ENCODE results near the gene ATP8B1.
A peak's percentile ranks its signal among the peaks of the same experiment; 100 is the strongest.
"Not testable (repeated sequence)": the region's sequence is repeated elsewhere in the genome, so short reads cannot be mapped to it uniquely, and the experiment has no call there.

The ATP8B1 gene

DNA sequence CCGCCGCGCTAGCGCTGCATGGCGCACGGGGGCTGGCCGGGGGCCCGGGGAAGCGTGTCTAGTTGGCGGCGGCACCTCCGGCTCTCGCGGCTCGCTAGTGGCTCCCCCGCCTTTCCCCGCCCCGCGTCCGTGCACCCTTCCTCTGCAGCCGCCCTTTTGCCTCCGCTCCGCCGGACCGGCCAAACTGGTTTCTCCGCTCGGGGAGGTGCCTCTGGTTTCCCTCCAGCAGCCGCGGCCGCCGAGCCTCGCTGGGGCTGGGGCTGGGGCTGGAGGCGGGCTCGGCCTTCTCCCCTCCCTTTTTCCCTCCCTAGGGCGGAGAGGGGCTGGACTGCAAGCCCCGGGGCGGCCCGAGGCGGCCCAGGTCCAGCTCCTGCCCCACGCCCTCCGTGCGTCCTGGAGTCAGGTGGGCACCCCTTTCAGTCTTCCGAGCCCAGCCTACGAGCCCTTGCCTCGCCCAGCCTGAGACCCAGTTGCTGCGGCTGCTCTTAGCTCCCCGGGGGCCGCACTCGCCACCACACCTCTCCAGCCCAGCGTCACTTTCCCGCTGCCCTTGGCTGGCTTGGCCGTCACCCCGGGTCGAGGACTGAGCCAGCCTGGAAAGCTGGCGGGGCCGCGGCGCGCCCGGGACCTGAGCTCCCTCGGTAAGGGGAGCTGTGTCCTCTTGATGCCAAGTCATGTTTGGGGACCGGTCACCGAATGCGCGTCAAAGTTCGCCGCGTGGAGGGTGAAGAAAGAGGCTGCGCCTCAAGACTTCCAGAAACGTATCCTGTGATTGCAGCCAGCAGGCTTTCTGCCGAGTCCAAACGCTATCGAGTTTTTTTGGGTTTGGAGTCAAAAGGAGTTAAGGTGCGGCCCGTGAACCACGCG is at the start of gene ATP8B1:
ATP8B1 (minus strand) TSS at position 213 of the 867 bp plus-strand sequence. CDS start 71,508 bp downstream, outside the sequence.
- peak; percentile 69 for DNase-seq

DNA sequence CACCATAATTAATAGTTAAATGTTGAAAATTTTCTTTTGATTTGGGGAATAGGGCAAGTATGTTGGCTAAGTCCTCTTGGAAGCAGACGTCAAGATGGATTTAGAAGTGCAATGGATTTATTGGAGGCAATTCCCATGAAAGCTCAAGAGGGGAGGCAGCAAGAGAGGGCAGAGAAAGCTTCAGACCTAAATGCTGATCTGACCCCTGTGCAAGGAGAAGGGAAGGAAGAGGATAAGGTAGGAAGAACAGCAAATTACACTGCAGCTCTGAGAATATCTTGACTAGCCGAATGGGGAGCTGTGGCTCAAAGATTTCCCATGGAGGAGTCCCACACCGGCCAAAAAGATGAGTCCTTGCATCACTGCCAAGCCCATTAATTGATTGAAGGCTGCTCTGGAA is 46.9 kb upstream of the ATP8B1 start:
- DNase-seq, result no peak

DNA sequence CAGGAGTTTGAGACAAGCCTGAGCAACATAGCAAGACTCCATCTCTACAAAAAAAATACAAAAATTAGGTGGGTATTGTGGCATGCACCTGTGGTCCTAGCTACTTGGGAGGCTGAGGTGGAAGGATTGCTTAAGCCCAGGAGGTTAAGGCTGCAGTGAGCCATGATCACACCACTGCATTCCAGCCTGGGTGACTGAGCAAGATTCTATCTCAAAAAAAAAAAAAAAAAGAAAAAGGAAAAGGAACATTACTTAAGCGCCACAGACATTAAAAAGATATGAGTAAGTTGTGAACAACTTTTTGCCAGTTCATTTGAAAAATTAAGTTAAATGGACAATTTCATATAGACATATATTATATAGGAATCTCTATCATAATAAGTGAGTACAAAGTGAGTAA is 45.3 kb upstream of the ATP8B1 start:
- not testable (repeated sequence) for DNase-seq

DNA sequence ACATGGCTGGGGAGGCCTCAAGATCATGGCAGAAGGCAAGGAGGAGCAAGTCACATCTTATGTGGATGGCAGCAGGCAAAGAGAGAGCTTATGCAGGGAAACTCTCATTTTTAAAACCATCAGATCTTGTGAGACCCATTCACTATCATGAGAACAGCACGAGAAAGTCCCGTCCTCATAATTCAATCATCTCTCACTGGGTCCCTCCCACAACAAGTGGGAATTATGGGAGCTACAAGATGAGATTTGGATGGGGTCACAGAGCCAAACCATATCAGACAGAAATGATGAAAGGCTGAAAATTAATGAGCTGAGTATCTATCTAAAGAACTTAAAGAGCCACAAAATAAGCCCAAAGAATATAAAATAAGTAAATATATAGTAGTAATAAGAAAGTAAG is 44.3 kb upstream of the ATP8B1 start:
- DNase-seq, result not testable (repeated sequence)

DNA sequence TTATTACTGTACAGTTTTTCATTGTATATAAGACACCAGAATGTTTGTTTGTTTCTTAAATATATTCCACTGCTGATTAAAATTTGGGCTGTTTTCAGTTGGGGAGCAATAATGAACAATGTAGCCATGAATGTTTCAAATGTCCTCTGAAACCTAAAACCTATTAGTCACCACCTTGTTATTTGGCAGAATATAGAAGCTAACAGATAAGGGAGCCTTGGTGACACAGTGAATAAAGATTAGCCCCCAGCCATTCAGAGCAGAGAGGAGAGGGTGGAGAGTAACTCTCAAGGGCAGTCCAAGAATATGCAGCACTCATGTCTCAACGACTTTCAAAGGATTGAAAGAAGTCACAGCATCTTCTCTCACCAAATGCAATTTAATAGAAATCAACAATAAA is 43.1 kb upstream of the ATP8B1 start:
- DNase-seq, result peak; percentile 77

DNA sequence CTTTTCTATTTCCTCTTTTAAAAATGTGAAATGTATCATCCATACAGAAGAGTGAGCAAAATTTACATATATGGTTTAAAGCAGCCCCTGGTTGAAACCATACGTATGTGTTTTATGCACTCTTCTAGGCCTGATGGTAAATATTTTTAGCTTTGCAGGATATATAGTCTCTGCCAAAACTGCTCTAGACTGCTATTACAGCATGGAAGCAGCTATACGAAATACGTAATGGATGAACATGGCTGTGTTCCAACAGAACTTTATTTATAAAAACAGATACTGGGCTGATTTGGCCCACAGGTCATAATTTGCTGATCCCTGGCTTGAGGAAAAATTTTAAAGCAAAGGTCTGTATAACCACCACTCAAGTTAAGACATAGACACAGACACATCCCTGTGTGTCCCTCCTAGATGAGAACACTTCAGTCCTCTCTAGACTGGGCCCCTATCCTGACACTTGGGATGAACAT is 42.5 kb upstream of the ATP8B1 start:
- DNase-seq, result no peak

DNA sequence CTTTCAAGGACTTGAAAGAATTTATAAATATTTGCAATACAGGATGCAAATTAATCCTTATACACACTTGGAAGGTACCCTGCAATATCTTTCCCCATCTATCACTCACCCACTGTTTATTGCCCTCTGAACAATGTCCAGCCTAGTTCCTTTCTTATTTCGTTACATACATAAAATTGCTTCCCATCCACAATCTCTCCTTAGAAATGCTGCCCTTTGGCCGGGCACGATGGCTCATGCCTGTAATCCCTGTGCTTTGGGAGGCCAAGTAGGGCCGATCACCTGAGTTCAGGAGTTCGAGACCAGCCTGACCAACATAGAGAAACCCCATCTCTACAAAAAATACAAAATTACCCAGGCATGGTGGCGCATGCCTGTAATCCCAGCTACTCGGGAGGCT is 41.2 kb upstream of the ATP8B1 start:
- no peak for DNase-seq

DNA sequence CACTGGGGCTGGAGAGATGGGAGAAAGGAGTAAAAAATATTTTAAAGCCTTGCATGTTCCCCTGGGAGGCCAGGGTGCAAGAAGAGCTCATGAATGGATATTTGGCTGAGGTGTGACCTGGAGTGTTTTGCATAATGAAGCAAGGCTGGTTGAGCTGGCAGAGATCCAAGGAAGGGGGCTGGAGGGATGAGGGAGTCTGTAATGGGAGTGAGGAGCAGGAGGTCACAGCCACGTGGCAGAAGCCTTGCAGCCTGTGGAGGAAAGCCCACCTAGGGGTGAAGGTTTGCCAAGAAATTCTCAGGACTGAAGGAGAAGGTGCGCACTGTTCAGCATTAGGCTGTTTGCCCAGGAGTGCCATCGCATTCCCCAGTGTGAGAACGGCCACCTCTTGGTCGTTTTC is 40.3 kb upstream of the ATP8B1 start:
- no peak for DNase-seq

DNA sequence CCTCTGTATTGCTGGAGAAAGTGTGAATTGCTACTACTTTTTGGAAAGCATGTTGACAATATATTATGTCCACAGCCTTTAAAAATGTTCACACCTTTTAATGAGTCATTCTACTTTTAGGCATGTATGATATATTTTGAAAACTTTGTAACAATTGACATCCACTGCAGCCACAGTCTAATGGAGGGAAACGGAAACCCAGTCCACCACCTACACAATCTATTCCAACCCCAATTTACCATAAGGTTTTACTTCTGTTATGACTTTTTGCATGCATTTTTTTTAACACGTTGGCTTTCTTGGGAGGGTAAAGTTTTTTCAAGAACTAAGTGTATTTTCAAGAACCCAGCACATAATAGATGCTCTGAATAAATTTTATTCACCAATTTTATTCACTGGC is 38.5 kb upstream of the ATP8B1 start:
- DNase-seq, result no peak

DNA sequence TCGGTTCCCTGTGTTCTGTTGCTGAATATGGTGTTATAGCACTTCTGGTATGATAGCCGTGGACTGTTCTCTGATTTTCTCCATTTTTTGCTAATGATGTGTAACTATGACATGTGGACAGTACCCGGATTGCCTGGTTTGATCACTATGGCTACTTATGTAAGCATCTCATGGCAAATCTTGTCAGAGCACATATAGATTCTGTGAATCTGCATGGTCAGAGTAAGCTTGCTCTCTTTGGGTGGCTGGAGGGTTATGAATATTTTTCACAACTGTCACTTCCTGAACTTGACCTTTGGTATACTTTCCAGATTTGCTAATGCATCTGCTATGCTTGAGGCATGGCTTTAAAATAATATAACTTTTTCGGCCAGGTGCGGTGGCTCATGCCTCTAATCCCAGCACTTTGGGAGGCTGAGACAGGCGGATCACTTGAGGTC is 36.8 kb upstream of the ATP8B1 start:
- DNase-seq, result no peak

DNA sequence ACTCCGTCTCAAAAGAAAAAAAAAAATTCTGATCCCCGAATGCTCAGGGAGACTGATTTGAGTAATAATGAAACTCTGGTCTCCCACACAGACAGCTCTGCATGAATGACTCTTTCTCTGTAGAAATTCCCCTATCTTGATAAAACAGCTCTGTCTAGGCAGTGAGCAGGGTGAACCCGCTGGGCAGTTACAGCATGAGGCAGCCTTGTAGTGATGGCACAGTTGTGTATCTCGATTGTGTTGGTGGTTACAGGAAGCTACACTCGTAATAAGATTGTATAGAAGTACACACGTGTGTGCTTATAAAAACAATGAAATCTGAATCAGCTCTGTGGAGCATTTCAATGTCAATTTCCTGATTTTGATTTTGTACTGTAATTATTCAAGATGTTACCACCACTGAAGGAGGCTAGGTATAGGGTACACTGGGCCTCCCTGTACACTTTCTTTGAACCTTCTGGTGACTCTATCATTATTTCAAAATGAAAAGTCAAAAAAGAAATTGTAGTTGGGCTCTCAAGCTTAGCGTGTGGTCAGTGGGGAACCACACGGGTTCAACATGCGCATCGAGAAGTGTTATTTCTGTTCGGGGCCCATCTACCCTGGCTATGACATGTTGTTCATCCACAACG is 34.9 kb upstream of the ATP8B1 start:
- DNase-seq, result peak; percentile 89

DNA sequence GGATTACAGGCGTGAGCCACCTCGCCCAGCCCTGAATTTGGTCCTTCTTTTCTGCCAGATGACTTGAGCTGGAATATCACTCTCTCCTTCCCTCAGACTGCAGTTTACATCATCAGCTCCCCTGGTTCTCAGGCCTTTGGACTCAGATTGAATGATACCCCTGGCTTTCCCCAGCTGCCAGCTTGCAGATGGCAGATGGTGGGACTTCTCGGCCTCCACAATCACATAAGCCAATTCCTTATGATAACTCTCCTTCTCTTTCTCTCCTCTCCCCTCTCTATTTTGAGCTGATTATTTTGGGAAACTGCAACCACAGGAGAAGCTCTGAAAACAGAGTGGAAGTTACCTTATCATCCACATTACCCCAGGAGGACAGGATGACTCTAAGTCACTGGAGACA is 33.4 kb upstream of the ATP8B1 start:
- no peak for DNase-seq

DNA sequence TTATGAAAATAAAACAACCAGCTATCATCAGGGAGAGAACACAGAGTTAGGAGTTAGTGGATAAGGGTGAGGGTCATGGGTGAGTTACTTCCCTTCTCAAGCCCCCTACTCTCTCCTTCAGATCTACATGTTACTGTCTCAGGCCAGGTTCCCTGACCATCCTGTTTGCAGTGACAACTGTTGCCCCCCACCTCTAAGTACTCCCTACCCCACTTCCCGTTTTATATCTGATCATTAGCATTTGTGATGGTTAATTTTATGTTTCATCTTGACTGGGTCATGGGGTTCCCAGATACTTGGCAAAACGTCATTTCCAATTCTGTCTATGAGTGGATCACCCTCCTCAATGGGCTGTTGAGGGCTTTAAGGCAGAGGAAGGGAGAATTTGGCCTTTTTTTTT is 32.8 kb upstream of the ATP8B1 start:
- no peak for DNase-seq

DNA sequence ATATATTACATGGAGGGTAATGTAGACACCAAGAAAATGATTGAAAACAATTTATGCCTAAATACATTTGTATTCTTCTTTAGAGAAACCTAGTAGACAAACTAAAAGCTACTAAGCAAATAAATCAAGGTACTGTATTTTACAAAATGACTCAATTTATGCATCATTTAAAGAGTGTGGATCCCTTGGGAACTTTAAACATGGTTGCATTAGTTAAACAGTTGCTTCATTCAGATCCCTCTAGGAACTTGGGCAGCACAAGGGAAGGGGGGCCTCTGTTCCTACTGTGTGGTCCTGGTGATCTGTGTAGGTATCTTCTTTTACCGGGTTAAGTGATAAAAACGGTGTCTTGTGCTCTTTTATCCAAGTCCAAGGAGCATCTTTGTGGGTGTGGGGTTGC is 31.5 kb upstream of the ATP8B1 start:
- no peak for DNase-seq

DNA sequence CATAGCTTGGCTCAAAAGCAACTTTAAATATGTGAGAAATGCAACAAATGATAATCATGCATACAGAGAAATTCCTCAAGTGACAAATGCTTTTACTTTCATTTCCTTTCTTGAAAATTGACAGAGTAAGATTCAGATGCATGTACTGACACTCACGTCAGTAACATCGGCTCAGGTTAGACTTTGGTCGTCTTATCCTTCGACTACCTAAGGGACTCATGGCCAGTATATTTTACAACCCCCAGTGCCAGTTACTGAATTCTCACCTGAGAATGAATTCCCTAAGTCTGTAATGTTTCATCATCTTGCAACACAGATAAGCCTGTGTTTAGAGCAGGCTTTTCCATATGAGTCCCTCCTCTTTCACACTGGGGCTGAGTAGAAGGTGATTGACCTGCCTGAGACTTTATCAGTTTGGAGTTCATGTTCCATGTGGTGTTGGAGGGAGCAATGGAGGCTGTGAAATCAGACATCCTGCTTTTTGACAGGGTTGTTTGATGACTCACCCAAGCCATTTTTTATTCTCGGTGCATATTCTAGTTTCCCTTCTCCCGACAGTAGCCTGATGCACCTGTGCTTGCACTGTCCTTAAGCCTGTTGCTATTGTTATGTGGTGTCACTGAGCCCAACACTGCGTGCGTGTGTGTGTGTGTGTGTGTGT is 30.5 kb upstream of the ATP8B1 start:
- DNase-seq, result peak; percentile 26

DNA sequence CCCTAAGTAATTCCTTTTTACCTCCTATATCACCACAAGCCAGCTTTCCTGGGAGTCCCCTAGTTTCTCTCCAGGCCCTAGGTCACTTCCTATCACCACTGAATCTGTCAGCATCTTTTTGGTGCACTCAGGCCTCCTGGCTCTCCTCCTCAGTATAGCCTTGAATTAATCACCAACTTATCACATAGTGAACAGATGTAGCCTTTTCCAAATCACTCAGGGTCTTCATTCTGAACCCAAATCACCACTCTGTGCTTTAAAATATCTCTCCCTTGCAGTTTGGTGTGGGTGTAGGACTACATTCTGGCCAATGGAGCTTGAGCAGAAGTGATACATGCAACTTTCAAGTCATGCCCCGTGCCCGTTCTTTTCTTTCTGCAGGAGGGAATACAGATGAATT is 29.6 kb upstream of the ATP8B1 start:
- no peak for DNase-seq

DNA sequence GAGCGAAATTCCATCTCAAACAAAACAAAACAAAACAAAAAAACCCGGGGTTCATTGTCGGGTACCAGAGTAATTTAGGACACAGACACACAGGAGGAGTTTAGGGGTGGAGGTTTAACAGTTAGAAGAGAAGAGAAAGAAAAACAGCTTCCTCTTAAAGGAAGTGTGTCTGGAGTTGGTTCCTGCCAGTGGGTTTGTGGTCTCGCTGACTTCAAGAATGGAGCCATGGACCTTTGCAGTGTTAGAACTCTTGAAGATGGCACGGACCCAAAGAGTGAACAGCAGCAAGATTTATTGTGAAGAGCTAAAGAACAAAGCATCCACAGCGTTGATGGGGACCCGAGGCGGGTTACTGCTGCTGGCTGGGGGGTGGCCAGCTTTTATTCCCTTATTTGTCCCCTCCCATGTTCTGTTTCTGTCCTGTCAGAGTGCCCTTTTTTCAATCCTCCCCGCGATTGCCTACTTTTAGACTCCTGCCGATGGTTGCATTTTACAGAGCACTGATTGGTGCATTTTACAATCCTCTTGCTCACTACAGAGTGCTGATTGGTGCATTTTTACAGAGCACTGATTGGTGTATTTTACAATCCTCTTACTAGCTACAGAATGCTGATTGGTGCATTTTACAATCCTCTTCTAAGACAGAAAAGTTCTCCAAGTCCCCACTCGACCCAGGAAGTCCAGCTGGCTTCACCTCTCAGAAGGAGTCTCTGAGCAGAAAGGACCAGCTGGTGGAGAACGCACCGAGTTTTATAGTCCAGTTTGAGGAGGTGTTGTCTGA is 28.7 kb upstream of the ATP8B1 start:
- no peak for DNase-seq

DNA sequence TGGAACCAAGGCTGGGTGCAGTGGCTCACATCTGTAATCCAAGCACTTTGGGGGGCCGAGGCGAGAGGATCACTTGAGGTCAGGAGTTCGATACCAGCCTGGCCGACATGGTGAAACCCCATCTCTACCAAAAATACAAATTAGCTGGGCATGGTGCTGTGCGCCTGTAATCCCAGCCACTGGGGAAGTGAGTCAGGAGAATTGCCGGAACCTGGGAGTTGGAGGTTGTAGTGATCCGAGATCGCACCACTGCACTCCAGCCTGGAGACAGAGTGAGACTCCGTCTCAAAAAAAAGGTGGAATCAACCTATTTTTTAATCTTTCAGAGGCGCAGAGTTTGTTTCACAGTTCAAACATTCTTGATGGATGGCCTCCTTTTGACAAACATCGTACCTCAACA is 24.5 kb upstream of the ATP8B1 start:
- DNase-seq, result no peak

DNA sequence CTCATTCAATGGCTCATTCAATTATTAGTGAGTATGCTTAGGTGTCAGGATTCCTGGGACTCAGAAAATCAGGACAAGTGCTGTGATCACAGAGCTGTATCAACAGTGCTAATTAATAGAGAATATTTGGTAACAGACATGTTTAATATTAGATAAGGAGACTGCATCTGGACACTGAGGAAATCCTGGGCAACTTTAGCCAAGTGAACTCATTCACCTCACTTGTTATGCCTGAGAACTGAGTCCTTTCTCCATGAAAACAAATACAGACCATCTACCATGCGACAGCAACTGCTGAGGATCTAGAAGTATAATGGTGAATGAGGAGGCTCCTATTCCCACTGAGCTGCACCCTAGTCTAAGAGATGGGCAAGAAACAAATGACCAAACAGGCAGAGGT is 23.1 kb upstream of the ATP8B1 start:
- DNase-seq, result no peak

DNA sequence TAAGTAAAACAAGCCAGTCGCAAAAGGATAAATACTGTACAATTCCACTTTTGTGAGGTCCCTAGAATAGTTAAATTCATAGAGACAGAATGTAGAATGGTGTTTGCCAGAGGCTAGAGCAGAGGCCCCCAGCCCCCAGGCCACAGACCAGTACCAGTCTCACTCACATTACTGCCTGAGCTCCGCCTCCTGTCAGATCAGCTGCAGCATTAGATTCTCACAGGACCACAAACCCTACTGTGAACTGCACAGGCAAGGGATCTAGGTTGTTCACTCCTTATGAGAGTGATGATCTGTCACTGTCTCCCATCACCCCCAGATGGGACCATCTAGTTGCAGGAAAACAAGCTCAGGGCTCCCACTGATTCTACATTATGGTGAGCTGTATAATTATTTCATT is 17.5 kb upstream of the ATP8B1 start:
- not testable (repeated sequence) for DNase-seq

DNA sequence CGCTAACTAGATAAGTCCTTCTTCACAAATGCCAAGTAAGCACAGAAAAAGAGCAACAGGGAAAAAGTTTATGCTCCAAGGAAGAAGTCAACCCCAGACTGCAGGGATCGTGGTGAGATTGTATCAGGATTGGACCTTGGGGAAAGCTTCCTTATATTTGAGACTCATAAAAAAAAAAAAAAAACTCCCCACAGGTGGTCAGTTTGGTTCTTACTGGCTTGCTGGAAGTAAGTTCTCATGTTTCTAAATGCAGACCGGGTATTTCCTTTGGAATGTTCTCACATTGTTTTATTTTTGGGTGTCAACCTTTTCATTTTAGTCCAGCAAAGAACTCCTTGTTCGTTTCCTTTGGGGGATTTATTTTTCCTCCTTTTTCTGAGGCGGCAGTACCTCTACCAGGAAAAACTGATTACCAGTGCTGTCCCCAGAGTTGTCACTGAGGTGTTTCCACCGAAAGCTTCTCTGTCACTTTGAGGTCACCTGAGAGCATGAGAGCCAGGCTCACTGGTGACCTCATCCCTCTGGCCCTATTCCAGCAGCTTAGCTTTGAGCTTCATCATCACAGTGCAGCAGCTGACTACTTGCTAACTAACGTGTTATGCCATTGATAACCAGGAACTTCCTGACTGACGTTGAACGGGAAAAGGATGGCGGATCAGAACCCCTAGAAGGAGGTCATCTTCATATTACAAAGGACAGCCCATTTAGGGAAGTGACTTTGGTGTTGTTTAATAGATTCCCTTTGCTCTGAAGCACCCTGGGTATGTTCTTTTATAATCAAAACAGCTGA is 16.8 kb upstream of the ATP8B1 start:
- DNase-seq, result peak; percentile 89

DNA sequence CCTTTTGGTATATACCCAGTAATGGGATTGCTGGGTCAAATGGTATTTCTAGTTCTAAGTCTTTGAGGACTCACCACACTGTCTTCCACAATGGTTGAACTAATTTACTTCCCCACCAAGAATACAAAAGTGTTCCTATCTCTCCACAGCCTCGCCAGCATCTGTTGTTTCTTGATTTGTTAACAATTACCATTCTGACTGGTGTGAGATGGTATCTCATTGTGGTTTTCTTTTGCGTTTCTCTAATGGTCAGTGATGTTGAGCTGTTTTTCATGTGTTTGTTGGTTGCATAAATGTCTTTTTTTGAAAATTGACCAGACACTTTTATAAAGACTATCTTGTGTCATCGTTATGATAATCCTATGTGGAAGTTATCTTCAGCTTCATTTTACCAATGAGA is 16.0 kb upstream of the ATP8B1 start:
- no peak for DNase-seq

Data from kidney glomerular epithelial cell (primary cell).